A549 (cell line): Measurements from ENCODE around the gene PITPNM1.

Experiments used
- BHLHE40 ChIP-seq: IDR thresholded peaks from 2 replicates; pipeline ENCODE4 v1.6.1; 2012; ENCODE audit warnings: low read depth, low read length, inconsistent platforms
- CEBPB ChIP-seq, 2 experiments: fragments of >200 bp in 1 of 2; sonication (Bioruptor Twin) in 1 of 2; formaldehyde crosslinking in 1 of 2; IDR thresholded peaks; 2 replicates each; pipeline ENCODE4 v1.6.1; 2012 to 2016
- NPAS2 ChIP-seq: fragments of 250-450 bp; sonication (Bioruptor Pico); IDR thresholded peaks from 2 replicates; pipeline ENCODE4 v1.8.0; 2022; ENCODE audit warnings: mild to moderate bottlenecking, moderate library complexity, borderline replicate concordance
- POLR2A ChIP-seq: IDR thresholded peaks from 2 replicates; pipeline ENCODE4 v1.6.1; 2012; ENCODE audit warnings: mild to moderate bottlenecking, low read length
- RAD21 ChIP-seq, 2 experiments: fragments of >200 bp in 1 of 2; sonication (Bioruptor Twin) in 1 of 2; formaldehyde crosslinking in 1 of 2; IDR thresholded peaks in 1 of 2; conservative IDR thresholded peaks in 1 of 2; 2 replicates in 1 of 2; 3 replicates in 1 of 2; pipeline ENCODE4 v1.6.1; 2012 to 2018; ENCODE audit warnings: inconsistent platforms in 1 of 2
- RNF2 ChIP-seq: fragments of 200-600 bp; sonication (generic); IDR thresholded peaks from 2 replicates; pipeline ENCODE4 v1.6.1; 2016; ENCODE audit warnings: low read depth, mild to moderate bottlenecking, antibody characterized with exemption, moderate library complexity, borderline replicate concordance
- TF ChIP-seq, protein P1 (sequence below): IDR thresholded peaks from 2 replicates; pipeline ENCODE4 v1.6.1; 2012

- TF ChIP-seq RNF2 (no peak), NPAS2 (CRISPR knock-in tag) (no peak), POLR2A (no peak), RAD21 (conservative IDR thresholded peaks at IDR 0.05 in 1 of 2, IDR thresholded peaks at IDR 0.05 in 1 of 2) (no peak), BHLHE40 (no peak), CEBPB (IDR thresholded peaks at IDR 0.05) (no peak)
- TF ChIP-seq, protein P1, sequence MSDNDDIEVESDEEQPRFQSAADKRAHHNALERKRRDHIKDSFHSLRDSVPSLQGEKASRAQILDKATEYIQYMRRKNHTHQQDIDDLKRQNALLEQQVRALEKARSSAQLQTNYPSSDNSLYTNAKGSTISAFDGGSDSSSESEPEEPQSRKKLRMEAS, result no peak
These were observed 39.6 kb upstream of the PITPNM1 start for GRCh38 chr11:67544616-67545242.
